ENCODE measurements around the gene GOLGA5.

DNA sequence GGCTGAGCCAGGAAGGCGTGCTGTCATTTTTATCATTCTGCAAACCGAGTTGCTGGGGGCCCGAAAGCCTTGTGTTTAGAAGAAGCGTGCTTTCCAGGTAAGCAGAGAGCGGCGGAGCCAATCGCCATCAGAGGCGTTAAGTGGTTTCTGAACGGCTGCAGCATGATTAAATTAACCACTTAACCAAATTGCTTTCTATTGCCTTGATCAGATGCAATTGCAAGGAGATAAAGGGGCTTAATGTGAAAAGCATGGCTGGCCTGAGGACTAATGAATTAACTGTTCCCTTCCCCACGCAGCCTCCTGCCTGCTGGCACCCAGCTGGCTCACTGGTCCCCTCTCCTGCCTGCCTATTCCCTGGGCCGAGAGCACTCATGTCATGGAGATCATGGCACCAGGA is 92.2 kb downstream of the GOLGA5 start:
- TF ChIP-seq, protein P1, sequence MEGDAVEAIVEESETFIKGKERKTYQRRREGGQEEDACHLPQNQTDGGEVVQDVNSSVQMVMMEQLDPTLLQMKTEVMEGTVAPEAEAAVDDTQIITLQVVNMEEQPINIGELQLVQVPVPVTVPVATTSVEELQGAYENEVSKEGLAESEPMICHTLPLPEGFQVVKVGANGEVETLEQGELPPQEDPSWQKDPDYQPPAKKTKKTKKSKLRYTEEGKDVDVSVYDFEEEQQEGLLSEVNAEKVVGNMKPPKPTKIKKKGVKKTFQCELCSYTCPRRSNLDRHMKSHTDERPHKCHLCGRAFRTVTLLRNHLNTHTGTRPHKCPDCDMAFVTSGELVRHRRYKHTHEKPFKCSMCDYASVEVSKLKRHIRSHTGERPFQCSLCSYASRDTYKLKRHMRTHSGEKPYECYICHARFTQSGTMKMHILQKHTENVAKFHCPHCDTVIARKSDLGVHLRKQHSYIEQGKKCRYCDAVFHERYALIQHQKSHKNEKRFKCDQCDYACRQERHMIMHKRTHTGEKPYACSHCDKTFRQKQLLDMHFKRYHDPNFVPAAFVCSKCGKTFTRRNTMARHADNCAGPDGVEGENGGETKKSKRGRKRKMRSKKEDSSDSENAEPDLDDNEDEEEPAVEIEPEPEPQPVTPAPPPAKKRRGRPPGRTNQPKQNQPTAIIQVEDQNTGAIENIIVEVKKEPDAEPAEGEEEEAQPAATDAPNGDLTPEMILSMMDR (conservative IDR thresholded peaks at IDR 0.05), result no peak
- no peak for TF ChIP-seq ZFX (IDR thresholded peaks at IDR 0.05)
